ENCODE measurements around the gene NANOG.
"Not testable (repeated sequence)": the region's sequence is repeated elsewhere in the genome, so short reads cannot be mapped to it uniquely, and the experiment has no call there.

The NANOG gene

GRCh38 chr12:7756993-7757392 lies 32.2 kb upstream of the NANOG start:
- no peak for TF ChIP-seq CTCF (IDR thresholded peaks at IDR 0.05; ENCODE audit: low read depth, low read length)
- H3K4me3 ChIP-seq (ENCODE audit: low read depth, low read length): no peak overlapping the region

- TF ChIP-seq CTCF (IDR thresholded peaks at IDR 0.05; ENCODE audit: low read depth, low read length): no peak
- H3K4me3 ChIP-seq (ENCODE audit: low read depth, low read length): no peak overlapping the region
Observed at GRCh38 chr12:7758766-7759140, 30.4 kb upstream of the NANOG start.

- no peak overlapping the region for H3K4me3 ChIP-seq (ENCODE audit: low read depth, low read length)
- TF ChIP-seq CTCF (IDR thresholded peaks at IDR 0.05; ENCODE audit: low read depth, low read length): no peak
Observed at GRCh38 chr12:7769999-7770398, 19.2 kb upstream of the NANOG start.

- TF ChIP-seq CTCF (IDR thresholded peaks at IDR 0.05; ENCODE audit: low read depth, low read length): no peak
- H3K4me3 ChIP-seq (ENCODE audit: low read depth, low read length): no peak overlapping the region
Observed at GRCh38 chr12:7781274-7781673, 7.9 kb upstream of the NANOG start.

GRCh38 chr12:7782055-7782454 lies 7.1 kb upstream of the NANOG start:
- no peak for TF ChIP-seq CTCF (IDR thresholded peaks at IDR 0.05; ENCODE audit: low read depth, low read length)
- H3K4me3 ChIP-seq (ENCODE audit: low read depth, low read length): no peak overlapping the region

- H3K4me3 ChIP-seq (ENCODE audit: low read depth, low read length): not testable (repeated sequence)
Observed at GRCh38 chr12:7783433-7783832, 5.8 kb upstream of the NANOG start.

- TF ChIP-seq CTCF (IDR thresholded peaks at IDR 0.05; ENCODE audit: low read depth, low read length): no peak
- no peak overlapping the region for H3K4me3 ChIP-seq (ENCODE audit: low read depth, low read length)
Observed at GRCh38 chr12:7784701-7785100, 4.5 kb upstream of the NANOG start.

- no peak overlapping the region for H3K4me3 ChIP-seq (ENCODE audit: low read depth, low read length)
- no peak for TF ChIP-seq CTCF (IDR thresholded peaks at IDR 0.05; ENCODE audit: low read depth, low read length)
Observed at GRCh38 chr12:7787574-7788293, 1.5 kb upstream of the NANOG start.

Data from WI38 (cell line).